ENCODE data around the gene C2orf69.

- TF ChIP-seq CTCF (IDR thresholded peaks at IDR 0.05; ENCODE audit: insufficient read depth, low read length, poor library complexity, severe bottlenecking): no peak
- TF ChIP-seq EZH2phosphoT487 (conservative IDR thresholded peaks at IDR 0.05; ENCODE audit: low read length): no peak
These were observed 3.4 kb downstream of the C2orf69 start for GRCh38 chr2:199914372-199914958.

Measured in SU-DHL-6 (cell line).